Ishikawa (cell line): Measurements from ENCODE around the gene SMPX.

Experiments used
- CEBPB ChIP-seq: IDR thresholded peaks from 2 replicates; pipeline ENCODE4 v1.6.1; 2012
- CREB1 ChIP-seq: IDR thresholded peaks from 2 replicates; pipeline ENCODE4 v1.6.1; 2012; ENCODE audit warnings: low read depth
- EGR1 ChIP-seq: IDR thresholded peaks from 2 replicates; pipeline ENCODE4 v1.6.1; 2012
- EP300 ChIP-seq: IDR thresholded peaks from 2 replicates; pipeline ENCODE4 v1.6.1; 2012; ENCODE audit warnings: borderline replicate concordance
- FOXM1 ChIP-seq: IDR thresholded peaks from 2 replicates; pipeline ENCODE4 v1.6.1; 2012; ENCODE audit warnings: low read depth, borderline replicate concordance
- MAX ChIP-seq: IDR thresholded peaks from 2 replicates; pipeline ENCODE4 v1.6.1; 2012
- NFIC ChIP-seq: IDR thresholded peaks from 2 replicates; pipeline ENCODE4 v1.6.1; 2012
- RAD21 ChIP-seq: IDR thresholded peaks from 2 replicates; pipeline ENCODE4 v1.6.1; 2012; ENCODE audit warnings: low read depth
- REST ChIP-seq: IDR thresholded peaks from 2 replicates; pipeline ENCODE4 v1.6.1; 2012; ENCODE audit warnings: low read depth, mild to moderate bottlenecking
- TAF1 ChIP-seq: IDR thresholded peaks from 2 replicates; pipeline ENCODE4 v1.6.1; 2012; ENCODE audit warnings: low read depth, mild to moderate bottlenecking
- TCF12 ChIP-seq: IDR thresholded peaks from 2 replicates; pipeline ENCODE4 v1.6.1; 2012; ENCODE audit warnings: low read depth
- TEAD4 ChIP-seq: IDR thresholded peaks from 2 replicates; pipeline ENCODE4 v1.6.1; 2012
- USF1 ChIP-seq: IDR thresholded peaks from 2 replicates; pipeline ENCODE4 v1.6.1; 2012
- YY1 ChIP-seq: IDR thresholded peaks from 2 replicates; pipeline ENCODE4 v1.6.1; 2012; ENCODE audit warnings: low read depth
- ZBTB7A ChIP-seq: IDR thresholded peaks from 2 replicates; pipeline ENCODE4 v1.6.1; 2012; ENCODE audit warnings: low read depth

SMPX gene

DNA sequence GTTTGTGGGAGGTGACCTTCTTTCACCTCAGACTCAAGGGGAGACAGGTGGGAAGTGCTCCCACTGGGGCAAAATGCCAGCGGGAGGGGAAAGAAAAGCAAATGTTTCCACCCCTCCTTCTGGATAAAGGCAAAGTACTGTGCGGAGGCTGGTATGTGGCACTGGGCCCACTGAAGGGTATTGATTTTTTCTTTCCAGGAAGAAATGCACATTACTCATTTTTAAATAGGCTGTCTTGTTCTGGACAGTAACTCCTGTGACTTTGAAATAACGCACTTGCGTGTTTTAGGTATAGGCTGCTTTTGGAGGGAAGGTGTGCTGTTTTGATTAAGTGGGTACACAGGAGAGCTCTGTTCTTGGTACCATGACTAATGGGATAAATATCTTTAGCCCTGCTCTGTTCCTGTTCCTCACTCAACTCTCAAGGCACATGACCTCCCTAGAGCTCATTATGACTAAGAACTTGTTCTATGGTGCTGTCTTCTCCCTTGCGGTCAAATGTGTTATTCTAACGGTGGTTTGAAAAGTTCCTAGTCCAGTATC, 40.8 kb upstream of the SMPX start:
- TF ChIP-seq USF1 (0 out of 2 replicates have a peak, but pooled peaks have one; percentile 32), TAF1 (no peak)

GRCh38 chrX:21781976-21782375, 24.1 kb upstream of the SMPX start:
- TF ChIP-seq NFIC (no peak), USF1 (no peak), FOXM1 (no peak)

- TF ChIP-seq EP300 (no peak), TCF12 (no peak), CEBPB (no peak), EGR1 (no peak), YY1 (no peak), REST (no peak), MAX (no peak), NFIC (no peak), FOXM1 (no peak), TAF1 (no peak), ZBTB7A (no peak)
Observed at GRCh38 chrX:21781525-21781924, 23.6 kb upstream of the SMPX start.

- no peak for TF ChIP-seq FOXM1
- TF ChIP-seq MAX = no peak
- no peak for TF ChIP-seq CREB1
- TF ChIP-seq RAD21 = no peak
- TF ChIP-seq CEBPB = no peak
- no peak for TF ChIP-seq YY1
- no peak for TF ChIP-seq REST
- TF ChIP-seq TAF1 = no peak
- TF ChIP-seq EGR1 = no peak
- TF ChIP-seq EP300 = no peak
- no peak for TF ChIP-seq TCF12
- no peak for TF ChIP-seq USF1
Observed at GRCh38 chrX:21779095-21779494, 21.2 kb upstream of the SMPX start.

DNA sequence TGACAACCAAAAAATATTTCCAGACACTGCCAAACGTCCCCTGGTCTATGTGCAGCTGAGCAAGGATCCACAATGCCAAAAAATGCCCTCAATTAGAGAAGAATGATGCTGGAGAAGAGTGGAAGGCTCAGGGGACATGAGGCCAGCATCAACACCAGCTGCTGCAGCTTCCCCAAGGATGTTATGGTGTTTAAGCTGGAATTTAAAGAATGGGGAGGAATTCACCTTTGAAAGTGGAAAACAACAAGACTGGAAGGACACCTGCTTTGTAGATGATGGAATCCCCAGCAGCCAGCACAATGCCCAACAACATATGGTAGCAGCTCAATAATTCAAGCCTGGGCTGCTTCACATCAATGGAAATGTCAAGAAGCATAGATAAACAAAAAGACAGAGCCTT, 20.3 kb upstream of the SMPX start:
- TF ChIP-seq TEAD4 (no peak), NFIC (no peak), REST (no peak), RAD21 (no peak), FOXM1 (no peak), YY1 (no peak), TAF1 (no peak), EGR1 (no peak), USF1 (no peak), MAX (no peak), ZBTB7A (no peak), CREB1 (no peak), TCF12 (no peak), CEBPB (no peak), EP300 (no peak)
